ENCODE data around the gene RNF208.

The RNF208 gene

GRCh38 chr9:137172901-137173795 is 48.9 kb downstream of the RNF208 start:
- no peak for DNase-seq

- no peak for DNase-seq
Measured at GRCh38 chr9:137171149-137171900, 50.7 kb downstream of the RNF208 start.

- no peak for DNase-seq
Measured at GRCh38 chr9:137170486-137171148, 51.4 kb downstream of the RNF208 start.

All from AML-193 (cell line).